ENCODE results near the gene UBE2L3.
A peak's percentile ranks its signal among the peaks of the same experiment; 100 is the strongest.
"Not testable (repeated sequence)": the region's sequence is repeated elsewhere in the genome, so short reads cannot be mapped to it uniquely, and the experiment has no call there.

UBE2L3 gene

GRCh38 chr22:21573293-21573734 lies 5.8 kb downstream of the UBE2L3 start:
- no peak for DNase-seq

GRCh38 chr22:21573750-21574494 lies 6.4 kb downstream of the UBE2L3 start:
- DNase-seq, result no peak

GRCh38 chr22:21579474-21579851 lies 11.9 kb downstream of the UBE2L3 start:
- DNase-seq, result no peak

- not testable (repeated sequence) for DNase-seq
Observed at GRCh38 chr22:21580623-21581007, 13.1 kb downstream of the UBE2L3 start.

- not testable (repeated sequence) for DNase-seq
Observed at GRCh38 chr22:21581009-21581713, 13.6 kb downstream of the UBE2L3 start.

GRCh38 chr22:21582801-21583740 lies 15.6 kb downstream of the UBE2L3 start:
- no peak for DNase-seq

GRCh38 chr22:21585389-21585788 lies 17.9 kb downstream of the UBE2L3 start:
- no peak for DNase-seq

- DNase-seq, result peak in 1 of 2 donors; percentile 20
Observed at GRCh38 chr22:21587803-21588611, 20.5 kb downstream of the UBE2L3 start.

GRCh38 chr22:21589396-21589795 lies 21.9 kb downstream of the UBE2L3 start:
- no peak for DNase-seq

- DNase-seq, result peak in 1 of 2 donors; percentile 19
Observed at GRCh38 chr22:21590809-21591641, 23.5 kb downstream of the UBE2L3 start.

- no peak for DNase-seq
Observed at GRCh38 chr22:21591695-21592094, 24.2 kb downstream of the UBE2L3 start.

GRCh38 chr22:21592422-21592821 lies 24.9 kb downstream of the UBE2L3 start:
- no peak for DNase-seq

GRCh38 chr22:21593406-21594232 lies 26.1 kb downstream of the UBE2L3 start:
- DNase-seq, result no peak

GRCh38 chr22:21594865-21595452 lies 27.4 kb downstream of the UBE2L3 start:
- no peak for DNase-seq

GRCh38 chr22:21596356-21597135 lies 29.0 kb downstream of the UBE2L3 start:
- not testable (repeated sequence) for DNase-seq

GRCh38 chr22:21598302-21598701 lies 30.8 kb downstream of the UBE2L3 start:
- DNase-seq, result no peak

GRCh38 chr22:21599053-21599893 lies 31.8 kb downstream of the UBE2L3 start:
- no peak for DNase-seq

- no peak for DNase-seq
Observed at GRCh38 chr22:21602579-21602978, 35.1 kb downstream of the UBE2L3 start.
